Smooth muscle cell of the umbilical artery (primary cell): Measurements from ENCODE around the gene TMEM45B. TPM values are rescaled to one million over a fixed set of nuclear protein-coding genes. Genes with fewer than 3 reads are reported as not detected.

Source experiments
- total RNA-seq: library from RNA; depleted of rRNA; stranded (reverse); fragments of >200 nt; gene quantifications from 2 replicates; pipeline ENCODE4 v1.2.3, GENCODE V29; 2014

Gene TMEM45B
- total RNA-seq = not detected in 2 replicates

GRCh38 chr11:129815596-129816461 is at the start of gene TMEM45B:
Gene TMEM45B (plus strand): TSS chr11:129815848. CDS start chr11:129852483, 36,635 bp downstream.

GRCh38 chr11:129895126-129896041 is 79.7 kb downstream of the TMEM45B start, which contains the start of gene NFRKB:
Gene NFRKB (minus strand): TSS chr11:129895578. CDS start chr11:129892849, 2,729 bp downstream.

Other genes with a start within 250 kb of the TMEM45B start
- 15.1 and 22.6 TPM in 2 replicates for gene NFRKB, start 79.7 kb downstream of the TMEM45B start, total RNA-seq
- 2.7 and 7.2 TPM in 2 replicates for gene PRDM10, start 187.0 kb downstream of the TMEM45B start, total RNA-seq